ENCODE results near the gene POLR1G. TPM values are rescaled to one million over a fixed set of nuclear protein-coding genes. Genes with fewer than 3 reads are reported as not detected.
A peak's percentile ranks its signal among the peaks of the same experiment; 100 is the strongest.

Gene POLR1G
- total RNA-seq, 4 donors from 2014 or later = 1.7 to 10.7 (median 5.8) TPM

DNA sequence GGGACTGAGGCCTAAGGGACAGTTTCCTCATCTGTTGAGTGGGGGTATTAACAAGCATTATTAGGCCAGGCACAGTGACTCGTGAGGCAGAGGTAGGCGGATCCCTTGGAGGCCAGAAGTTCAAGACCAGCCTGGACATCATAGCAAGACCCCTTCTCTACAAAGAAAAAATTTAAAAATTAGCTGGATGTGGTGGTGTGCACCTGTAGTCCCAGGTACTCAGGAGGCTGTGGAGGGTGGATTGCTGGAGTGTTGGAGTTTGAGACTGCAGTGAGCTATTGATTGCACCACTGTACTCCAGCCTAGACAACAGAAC lies 50.0 kb downstream of the POLR1G start:
- H3K27me3 ChIP-seq = no peaks in the 10 kb centered on the region
- no CpG with 5 or more reads among the region's 2 CpGs for WGBS, 2 donors (ENCODE audit: low coverage in 1 of 2)
- TF ChIP-seq POLR2A (IDR thresholded peaks at IDR 0.05) = no peak
- no peak for TF ChIP-seq EP300 (IDR thresholded peaks at IDR 0.05)
- TF ChIP-seq POLR2AphosphoS5 (IDR thresholded peaks at IDR 0.05) = no peak
- TF ChIP-seq, protein P1, sequence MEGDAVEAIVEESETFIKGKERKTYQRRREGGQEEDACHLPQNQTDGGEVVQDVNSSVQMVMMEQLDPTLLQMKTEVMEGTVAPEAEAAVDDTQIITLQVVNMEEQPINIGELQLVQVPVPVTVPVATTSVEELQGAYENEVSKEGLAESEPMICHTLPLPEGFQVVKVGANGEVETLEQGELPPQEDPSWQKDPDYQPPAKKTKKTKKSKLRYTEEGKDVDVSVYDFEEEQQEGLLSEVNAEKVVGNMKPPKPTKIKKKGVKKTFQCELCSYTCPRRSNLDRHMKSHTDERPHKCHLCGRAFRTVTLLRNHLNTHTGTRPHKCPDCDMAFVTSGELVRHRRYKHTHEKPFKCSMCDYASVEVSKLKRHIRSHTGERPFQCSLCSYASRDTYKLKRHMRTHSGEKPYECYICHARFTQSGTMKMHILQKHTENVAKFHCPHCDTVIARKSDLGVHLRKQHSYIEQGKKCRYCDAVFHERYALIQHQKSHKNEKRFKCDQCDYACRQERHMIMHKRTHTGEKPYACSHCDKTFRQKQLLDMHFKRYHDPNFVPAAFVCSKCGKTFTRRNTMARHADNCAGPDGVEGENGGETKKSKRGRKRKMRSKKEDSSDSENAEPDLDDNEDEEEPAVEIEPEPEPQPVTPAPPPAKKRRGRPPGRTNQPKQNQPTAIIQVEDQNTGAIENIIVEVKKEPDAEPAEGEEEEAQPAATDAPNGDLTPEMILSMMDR (IDR thresholded peaks at IDR 0.05) = no peak
- H3K36me3 ChIP-seq = no peaks in the 10 kb centered on the region
- ATAC-seq = no peak
- H3K4me1 ChIP-seq = peaks cover 3 to 28% (median 17%) of the 10 kb centered on the region in 3 donors
- no peaks in the 10 kb centered on the region for H3K9me3 ChIP-seq
- H3K27ac ChIP-seq = peak overlapping the region; percentile 45 to 89 (median 84)
- H3K4me3 ChIP-seq = no peak overlapping the region

DNA sequence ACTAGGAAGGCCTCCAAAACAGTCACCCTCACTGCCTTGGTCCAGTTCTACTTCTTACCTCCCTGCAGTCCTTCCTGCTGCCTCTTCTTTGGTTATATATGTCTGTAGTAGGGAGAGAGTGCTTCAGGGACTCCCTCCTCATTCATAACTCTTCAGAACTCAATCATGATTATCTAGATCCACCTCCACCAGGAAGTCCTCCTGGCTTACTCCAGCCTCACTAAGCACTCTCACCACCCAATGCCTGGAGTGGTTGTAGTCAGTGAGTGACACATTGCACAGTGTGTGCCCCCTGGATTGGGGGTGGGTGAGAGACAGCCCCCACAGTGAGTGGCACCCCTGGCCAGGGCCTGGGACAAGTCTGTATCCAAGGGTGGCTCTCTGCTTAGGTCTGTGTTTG lies 51.3 kb downstream of the POLR1G start:
- Histone ChIP-seq H3K27me3 (no peaks in the 10 kb centered on the region), H3K36me3 (no peaks in the 10 kb centered on the region), H3K4me1 (peaks cover 3 to 24% (median 17%) of the 10 kb centered on the region in 3 donors), H3K4me3 (no peak overlapping the region), H3K9me3 (no peaks in the 10 kb centered on the region), H3K27ac (no peak overlapping the region)
- TF ChIP-seq, protein P1 (IDR thresholded peaks at IDR 0.05) = no peak
- no peak for TF ChIP-seq POLR2AphosphoS5 (IDR thresholded peaks at IDR 0.05)
- TF ChIP-seq EP300 (IDR thresholded peaks at IDR 0.05) = no peak
- TF ChIP-seq POLR2A (IDR thresholded peaks at IDR 0.05) = no peak
- ATAC-seq = no peak

Small RNA genes within 50 kb of the gene (small RNA-seq; reads per million reads assigned to genes)
- gene MIR6088 = 0 reads per million in 4 donors

Other genes starting within 250 kb of the POLR1G start
- under 1 TPM in 2 of 4 donors, not detected in 2; 0.16 to 0.39 TPM for gene NKPD1, start 245.7 kb upstream of the POLR1G start, total RNA-seq
- gene TRAPPC6A, start 228.4 kb upstream of the POLR1G start, total RNA-seq = 10 to 100 TPM; 16.2 to 24.0 (median 20.7) TPM
- 10 to 100 TPM in 1 of 4 donors, 1 to 10 TPM in 3; 5.0 to 17.0 (median 7.8) TPM for gene BLOC1S3, start 227.9 kb upstream of the POLR1G start, total RNA-seq
- gene EXOC3L2, start 161.2 kb upstream of the POLR1G start, total RNA-seq = 1 to 10 TPM; 1.2 to 2.9 (median 2.0) TPM
- gene MARK4, start 155.4 kb upstream of the POLR1G start, total RNA-seq = 10 to 100 TPM; 14.0 to 35.5 (median 20.6) TPM
- under 1 TPM in 2 of 4 donors, not detected in 2; 0.17 to 0.73 TPM for gene CKM, start 83.8 kb upstream of the POLR1G start, total RNA-seq
- gene KLC3, start 65.9 kb upstream of the POLR1G start, total RNA-seq = 1 to 10 TPM in 1 of 4 donors, not detected in 3; 1.3 TPM
- 10 to 100 TPM in 3 of 4 donors, 1 to 10 TPM in 1; 7.1 to 18.8 (median 12.5) TPM for gene ERCC2, start 36.1 kb upstream of the POLR1G start, total RNA-seq
- 10 to 100 TPM in 1 of 4 donors, 1 to 10 TPM in 3; 5.5 to 15.5 (median 9.3) TPM for gene PPP1R13L, start 1.6 kb upstream of the POLR1G start, total RNA-seq
- 10 to 100 TPM; 52.7 to 84.6 (median 68.4) TPM for gene ERCC1, start 17.3 kb downstream of the POLR1G start, total RNA-seq
- gene FOSB, start 61.4 kb downstream of the POLR1G start, total RNA-seq = 10 to 100 TPM in 2 of 4 donors, 1 to 10 TPM in 2; 1.9 to 38.0 (median 15.6) TPM
- 10 to 100 TPM; 11.0 to 19.6 (median 15.3) TPM for gene RTN2, start 90.4 kb downstream of the POLR1G start, total RNA-seq
- gene PPM1N, start 91.8 kb downstream of the POLR1G start, total RNA-seq = 1 to 10 TPM in 3 of 4 donors, under 1 TPM in 1; 0.96 to 3.2 (median 2.1) TPM
- 100 to 1,000 TPM; 140 to 246 (median 167) TPM for gene VASP, start 100.8 kb downstream of the POLR1G start, total RNA-seq
- gene OPA3, start 178.2 kb downstream of the POLR1G start, total RNA-seq = 10 to 100 TPM in 3 of 4 donors, 1 to 10 TPM in 1; 5.7 to 14.9 (median 11.6) TPM
- gene GPR4, start 195.6 kb downstream of the POLR1G start, total RNA-seq = 1 to 10 TPM in 3 of 4 donors, under 1 TPM in 1; 0.62 to 4.4 (median 2.8) TPM
- 10 to 100 TPM; 18.3 to 29.2 (median 18.9) TPM for gene EML2, start 232.8 kb downstream of the POLR1G start, total RNA-seq

All from gastroesophageal sphincter (tissue), 4 donors.